ENCODE results near the gene ZHX3.

The ZHX3 gene

GRCh38 chr20:41352106-41352505 is 34.6 kb upstream of the ZHX3 start:
- H3K4me3 ChIP-seq (ENCODE audit: low read length): no peak overlapping the region
- DNase-seq (ENCODE audit: low read depth): no peak
- TF ChIP-seq CTCF (IDR thresholded peaks at IDR 0.05; ENCODE audit: insufficient read depth, low read depth, low read length, missing control alignments): no peak

GRCh38 chr20:41350408-41350962 is 33.0 kb upstream of the ZHX3 start:
- no peak for TF ChIP-seq CTCF (IDR thresholded peaks at IDR 0.05; ENCODE audit: insufficient read depth, low read depth, low read length, missing control alignments)
- no peak for DNase-seq (ENCODE audit: low read depth)
- H3K4me3 ChIP-seq (ENCODE audit: low read length): no peak overlapping the region

- no peak overlapping the region for H3K4me3 ChIP-seq (ENCODE audit: low read length)
- no peak for DNase-seq (ENCODE audit: low read depth)
- TF ChIP-seq CTCF (IDR thresholded peaks at IDR 0.05; ENCODE audit: insufficient read depth, low read depth, low read length, missing control alignments): no peak
Observed at GRCh38 chr20:41349943-41350342, 32.4 kb upstream of the ZHX3 start.

- DNase-seq (ENCODE audit: low read depth): no peak
- TF ChIP-seq CTCF (IDR thresholded peaks at IDR 0.05; ENCODE audit: insufficient read depth, low read depth, low read length, missing control alignments): no peak
- no peak overlapping the region for H3K4me3 ChIP-seq (ENCODE audit: low read length)
Observed at GRCh38 chr20:41349266-41349665, 31.7 kb upstream of the ZHX3 start.

- H3K4me3 ChIP-seq (ENCODE audit: low read length): no peak overlapping the region
- no peak for TF ChIP-seq CTCF (IDR thresholded peaks at IDR 0.05; ENCODE audit: insufficient read depth, low read depth, low read length, missing control alignments)
- DNase-seq (ENCODE audit: low read depth): no peak
Observed at GRCh38 chr20:41348430-41349172, 31.1 kb upstream of the ZHX3 start.

- no peak for TF ChIP-seq CTCF (IDR thresholded peaks at IDR 0.05; ENCODE audit: insufficient read depth, low read depth, low read length, missing control alignments)
- H3K4me3 ChIP-seq (ENCODE audit: low read length): no peak overlapping the region
- DNase-seq (ENCODE audit: low read depth): no peak
Observed at GRCh38 chr20:41347523-41348429, 30.2 kb upstream of the ZHX3 start.

Measured in epithelial cell of esophagus (primary cell).